Measurements from ENCODE around the gene KATNAL2.
"Not testable (repeated sequence)": the region's sequence is repeated elsewhere in the genome, so short reads cannot be mapped to it uniquely, and the experiment has no call there.

KATNAL2 gene

DNA sequence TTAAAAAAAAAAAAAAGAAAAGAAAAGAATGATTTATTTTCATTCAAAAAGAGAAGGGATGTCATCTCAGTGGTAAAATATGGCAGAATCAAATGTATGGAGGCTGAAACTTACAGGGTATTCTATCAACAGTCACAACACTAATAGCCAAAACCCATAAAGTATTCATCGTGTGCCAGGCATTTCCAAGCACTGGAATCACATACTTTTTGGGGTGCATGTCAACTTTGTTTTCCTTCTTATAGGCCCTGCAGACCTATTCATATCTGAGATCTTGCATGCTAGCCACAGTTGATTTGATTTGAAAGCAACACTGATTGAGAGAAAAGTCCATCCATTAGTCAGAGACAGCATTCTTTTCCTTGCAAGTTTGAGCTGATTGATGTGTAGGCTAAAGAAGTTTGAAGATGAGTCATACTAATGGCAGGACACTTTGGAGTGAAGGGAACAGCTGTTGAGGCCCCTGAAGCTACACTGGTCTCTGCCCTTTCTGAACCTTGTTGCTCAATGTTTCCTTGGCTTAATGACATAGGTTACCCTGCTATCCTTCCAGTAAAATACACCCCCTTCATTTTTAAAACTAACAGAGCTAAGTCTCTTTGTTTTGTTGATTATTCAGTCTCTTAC lies 22.0 kb downstream of the KATNAL2 start:
- peak in 1 of 2 experiments; percentile 11 for DNase-seq

DNA sequence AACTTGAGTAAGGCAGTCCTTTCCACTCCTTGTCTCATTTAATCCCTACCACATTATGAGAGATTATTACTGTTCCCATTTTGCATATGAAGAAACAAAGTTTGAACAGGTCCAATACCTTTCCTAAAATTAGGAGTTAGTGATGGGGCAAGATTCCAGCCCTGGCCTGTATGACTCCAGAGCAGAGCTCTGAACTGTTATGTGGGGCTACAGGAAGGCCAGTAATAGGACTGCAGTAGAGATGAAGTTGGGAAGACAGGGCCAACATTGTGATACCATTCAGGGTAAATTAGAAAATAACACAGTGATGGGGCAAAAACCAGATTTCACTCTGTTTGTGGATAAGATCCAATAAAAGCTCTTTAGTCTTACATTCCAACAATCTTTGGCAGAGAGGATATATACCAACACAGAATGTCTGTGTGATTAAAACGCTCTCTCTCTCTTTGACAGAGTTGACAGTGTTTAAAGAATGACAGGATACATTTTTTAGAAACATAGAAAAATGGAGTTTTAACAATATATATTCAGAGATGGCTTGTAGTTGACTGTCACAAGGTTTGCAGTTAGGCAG lies 22.7 kb downstream of the KATNAL2 start:
- no peak for DNase-seq

- DNase-seq, result no peak
Observed at GRCh38 chr18:46942646-46943045, 25.2 kb downstream of the KATNAL2 start.

GRCh38 chr18:46946656-46947282 lies 29.4 kb downstream of the KATNAL2 start:
- DNase-seq, result peak; percentile 81 to 88

DNA sequence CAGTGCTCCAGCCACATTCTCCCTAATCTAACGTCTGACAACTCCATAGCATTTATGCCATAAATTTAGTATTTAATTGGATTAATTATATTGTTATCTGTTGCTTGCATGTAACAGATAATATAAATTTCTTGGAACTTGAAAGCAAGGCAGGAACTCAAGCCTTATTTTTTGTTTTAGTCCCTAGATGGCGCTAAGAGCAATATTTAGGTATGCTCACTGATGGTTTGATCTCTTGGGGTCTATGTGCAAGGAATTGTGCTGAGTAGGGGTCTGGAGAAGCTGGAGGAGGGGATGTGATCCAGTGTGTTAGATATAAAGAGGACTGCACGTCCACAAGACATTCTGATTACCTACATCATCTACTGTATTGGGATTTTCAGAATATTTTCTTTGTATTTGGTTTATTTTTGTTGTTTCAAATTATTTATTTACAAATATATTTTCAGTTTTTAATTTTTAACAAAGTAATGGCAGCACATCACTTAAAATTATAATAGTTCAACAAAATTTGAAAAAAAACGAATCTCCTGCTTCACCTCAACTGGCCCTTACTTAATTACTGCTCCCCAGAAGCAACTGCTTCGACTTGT lies 32.8 kb downstream of the KATNAL2 start:
- peak in 1 of 2 experiments; percentile 38 for DNase-seq

DNA sequence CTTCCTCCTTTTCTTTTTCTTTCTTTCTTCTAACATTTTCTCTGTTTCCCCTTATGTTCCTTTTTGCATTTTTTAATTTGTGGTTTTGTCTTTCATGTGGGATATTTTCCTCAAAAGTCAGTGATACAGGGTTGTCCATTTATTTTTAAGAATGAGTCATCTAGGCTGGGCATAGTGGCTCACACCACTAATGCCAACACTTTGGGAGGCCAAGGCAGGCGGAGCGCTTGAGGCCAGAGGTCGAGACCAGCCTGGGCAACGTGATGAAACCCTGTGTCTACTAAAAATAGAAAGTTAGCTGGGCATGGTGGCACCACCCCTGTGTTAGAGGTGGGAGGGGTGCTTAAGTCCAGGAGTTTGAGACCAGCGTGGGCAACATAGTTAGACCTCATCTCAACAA lies 35.8 kb downstream of the KATNAL2 start:
- DNase-seq, result no peak

DNA sequence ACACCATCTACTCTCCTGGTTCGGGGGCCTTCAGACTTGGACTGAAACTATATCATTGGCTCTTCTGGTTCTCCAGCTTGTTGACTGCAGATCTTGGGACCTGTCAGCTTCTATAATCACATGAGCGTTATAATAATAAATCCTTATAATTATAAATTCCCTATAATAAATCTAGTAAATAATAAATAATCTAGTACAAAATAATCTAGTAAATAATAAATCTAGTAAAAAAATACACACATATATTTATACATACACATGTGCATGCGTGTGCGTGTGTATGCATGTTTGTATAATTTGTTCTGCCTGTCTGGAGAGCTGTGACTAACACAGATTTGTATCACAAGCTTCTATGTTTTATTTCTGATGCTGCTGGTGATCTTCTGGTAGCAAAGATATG lies 40.8 kb downstream of the KATNAL2 start:
- DNase-seq, result no peak

- DNase-seq, result not testable (repeated sequence)
Observed at GRCh38 chr18:46963656-46964578, 46.5 kb downstream of the KATNAL2 start.

DNA sequence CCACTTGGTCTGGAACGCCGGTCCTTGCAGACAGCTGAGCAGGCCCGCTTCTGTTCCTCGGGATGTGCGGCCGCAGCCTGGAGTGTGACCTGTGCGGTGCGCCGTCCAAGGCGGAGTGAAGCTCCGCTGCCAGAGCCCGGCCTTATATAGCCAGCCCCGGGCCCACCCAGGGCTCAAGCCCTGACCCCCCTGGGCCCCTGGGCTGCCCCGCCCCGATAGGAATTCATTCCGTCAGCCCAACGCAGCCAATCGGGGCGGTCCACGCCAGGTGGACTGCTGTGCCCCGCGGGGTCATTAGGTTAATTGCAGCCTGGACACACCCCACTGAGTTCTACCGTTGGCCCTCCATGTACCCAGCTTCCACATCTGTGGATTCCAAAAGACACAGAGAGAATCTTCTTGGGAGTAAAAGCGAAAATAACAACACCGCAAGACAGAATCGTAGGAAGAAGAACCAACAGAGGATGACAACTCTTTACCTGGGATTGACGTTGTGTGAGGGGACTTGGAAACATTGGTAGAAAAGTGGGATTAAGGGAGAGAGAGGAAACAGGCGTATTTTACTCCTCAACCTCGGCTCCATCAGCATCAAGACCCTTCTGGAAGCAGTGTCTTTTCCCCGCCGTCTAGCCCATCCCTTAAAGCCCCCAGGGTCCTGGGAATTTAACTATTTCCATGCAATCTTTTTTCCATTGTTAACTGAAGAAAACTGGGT lies 47.3 kb downstream of the KATNAL2 start:
- not testable (repeated sequence) for DNase-seq

DNA sequence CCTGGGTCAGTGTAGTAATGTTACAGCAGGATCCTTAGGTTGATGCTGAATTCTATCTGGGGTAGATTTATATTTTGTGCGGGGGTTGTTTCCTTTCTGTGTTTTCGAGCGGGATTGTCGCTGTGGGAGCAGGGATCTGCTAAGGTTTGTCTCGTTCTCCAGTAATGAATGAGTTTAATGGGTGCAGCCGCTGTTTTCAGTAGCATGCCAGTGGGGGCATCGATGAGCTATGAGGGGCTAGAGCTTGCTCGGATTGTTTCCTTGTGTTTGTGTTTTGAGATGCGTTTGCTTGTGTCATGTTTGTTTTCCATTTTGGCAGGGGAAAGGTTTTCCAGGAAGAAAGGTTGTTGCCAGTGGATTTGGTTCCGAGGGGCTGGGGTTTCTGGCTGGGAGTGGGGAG lies 48.9 kb downstream of the KATNAL2 start:
- DNase-seq, result not testable (repeated sequence)

GRCh38 chr18:46969551-46969950 lies 52.1 kb downstream of the KATNAL2 start:
- not testable (repeated sequence) for DNase-seq

- not testable (repeated sequence) for DNase-seq
Observed at GRCh38 chr18:47019870-47020269, 102.5 kb downstream of the KATNAL2 start.

DNA sequence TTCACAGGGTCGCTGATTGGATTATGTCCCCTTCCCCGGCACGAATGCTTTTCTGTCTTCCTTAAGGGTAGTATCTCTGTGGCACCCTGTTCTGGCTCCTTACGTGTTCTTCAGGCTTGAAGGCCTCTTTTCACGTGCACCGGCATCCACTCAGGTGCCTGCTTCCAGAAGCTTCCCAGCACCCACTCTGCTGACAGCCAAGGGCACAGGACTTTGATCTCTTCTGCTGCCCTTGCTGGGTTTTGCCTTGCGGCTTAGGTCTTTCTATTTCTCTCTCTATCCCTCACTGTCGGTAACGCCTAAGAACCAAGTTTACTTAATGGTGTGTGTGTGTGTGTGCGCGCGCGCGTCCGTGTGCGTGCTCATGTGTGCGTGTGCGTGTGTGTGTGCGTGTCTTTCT lies 103.4 kb downstream of the KATNAL2 start:
- not testable (repeated sequence) for DNase-seq

DNA sequence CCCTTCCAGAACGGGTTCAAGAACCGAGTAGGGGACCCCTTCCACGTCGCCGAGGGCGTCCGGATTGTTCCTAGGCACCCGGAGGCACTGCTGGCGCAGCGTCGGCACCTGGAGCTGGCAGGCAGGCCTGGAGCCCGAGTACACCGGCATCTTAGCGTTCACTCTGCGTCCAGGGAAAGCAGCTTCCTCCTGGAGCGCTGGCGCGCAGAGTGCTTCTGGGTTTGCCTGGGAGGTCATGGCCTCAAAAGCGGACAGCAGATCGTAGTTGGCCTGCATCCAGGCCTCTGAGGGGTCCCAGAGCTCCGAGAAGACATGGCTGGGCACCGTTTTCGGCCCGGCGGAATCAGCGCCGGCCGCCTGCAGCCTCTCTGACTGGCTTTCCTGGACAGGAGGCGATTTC lies 105.4 kb downstream of the KATNAL2 start:
- DNase-seq, result not testable (repeated sequence)

GRCh38 chr18:47023769-47024465 lies 106.5 kb downstream of the KATNAL2 start:
- not testable (repeated sequence) for DNase-seq

DNA sequence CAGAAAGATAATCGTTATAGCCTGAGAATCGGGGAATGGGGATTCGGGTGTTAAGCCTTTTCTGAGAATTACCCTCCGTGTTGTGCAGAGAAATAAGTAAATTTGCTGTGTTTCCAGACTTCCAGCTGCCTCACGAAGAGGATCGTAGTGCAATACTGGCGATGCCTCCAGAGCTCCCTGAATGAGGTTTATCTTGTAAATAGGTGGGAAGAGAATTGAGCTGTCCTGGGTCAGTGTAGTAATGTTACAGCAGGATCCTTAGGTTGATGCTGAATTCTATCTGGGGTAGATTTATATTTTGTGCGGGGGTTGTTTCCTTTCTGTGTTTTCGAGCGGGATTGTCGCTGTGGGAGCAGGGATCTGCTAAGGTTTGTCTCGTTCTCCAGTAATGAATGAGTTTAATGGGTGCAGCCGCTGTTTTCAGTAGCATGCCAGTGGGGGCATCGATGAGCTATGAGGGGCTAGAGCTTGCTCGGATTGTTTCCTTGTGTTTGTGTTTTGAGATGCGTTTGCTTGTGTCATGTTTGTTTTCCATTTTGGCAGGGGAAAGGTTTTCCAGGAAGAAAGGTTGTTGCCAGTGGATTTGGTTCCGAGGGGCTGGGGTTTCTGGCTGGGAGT lies 108.3 kb downstream of the KATNAL2 start:
- DNase-seq, result not testable (repeated sequence)

DNA sequence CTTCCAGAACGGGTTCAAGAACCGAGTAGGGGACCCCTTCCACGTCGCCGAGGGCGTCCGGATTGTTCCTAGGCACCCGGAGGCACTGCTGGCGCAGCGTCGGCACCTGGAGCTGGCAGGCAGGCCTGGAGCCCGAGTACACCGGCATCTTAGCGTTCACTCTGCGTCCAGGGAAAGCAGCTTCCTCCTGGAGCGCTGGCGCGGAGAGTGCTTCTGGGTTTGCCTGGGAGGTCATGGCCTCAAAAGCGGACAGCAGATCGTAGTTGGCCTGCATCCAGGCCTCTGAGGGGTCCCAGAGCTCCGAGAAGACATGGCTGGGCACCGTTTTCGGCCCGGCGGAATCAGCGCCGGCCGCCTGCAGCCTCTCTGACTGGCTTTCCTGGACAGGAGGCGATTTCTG lies 111.3 kb downstream of the KATNAL2 start:
- DNase-seq, result not testable (repeated sequence)

- DNase-seq, result not testable (repeated sequence)
Observed at GRCh38 chr18:47029684-47030353, 112.4 kb downstream of the KATNAL2 start.

DNA sequence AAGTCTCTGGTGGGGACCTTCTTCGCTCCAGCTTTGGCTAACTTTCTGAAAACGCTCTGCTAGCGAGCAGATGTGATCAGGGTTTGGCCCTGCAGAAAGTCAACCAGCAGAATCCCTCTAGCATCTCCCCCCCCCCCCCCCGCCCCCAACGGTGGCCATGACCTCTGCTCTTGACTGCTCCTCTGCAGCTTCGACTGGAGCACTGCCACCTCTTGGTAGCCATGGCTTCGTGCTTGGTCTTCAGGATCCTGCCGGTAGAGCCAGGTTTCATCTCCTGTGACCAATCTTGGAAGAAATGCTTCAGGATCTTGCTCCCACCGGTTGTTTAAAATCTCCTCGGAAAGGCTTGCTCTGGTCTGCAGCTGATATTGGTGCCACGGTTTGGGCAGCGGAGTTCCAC lies 113.5 kb downstream of the KATNAL2 start:
- not testable (repeated sequence) for DNase-seq

DNA sequence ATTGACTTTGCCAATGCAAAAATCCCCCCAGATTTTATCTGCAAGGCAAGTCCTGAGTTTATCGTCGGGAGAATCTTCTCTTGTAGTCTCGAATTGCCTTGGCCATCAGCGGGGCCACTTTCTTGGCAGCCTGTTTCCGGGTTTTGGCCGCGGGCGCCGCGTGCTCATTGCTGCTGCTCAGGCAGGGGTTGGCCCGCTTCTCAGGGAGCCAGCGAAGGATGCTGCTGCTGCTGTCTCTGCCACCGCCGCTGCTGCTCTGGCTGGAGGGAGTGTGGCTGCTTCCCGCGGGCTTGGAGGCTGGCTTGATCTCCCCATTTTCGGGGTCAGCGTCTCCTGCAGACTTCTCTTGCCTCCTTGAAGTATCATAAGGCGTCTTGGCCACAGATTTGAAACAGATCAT lies 115.5 kb downstream of the KATNAL2 start:
- DNase-seq, result no peak

All from NCI-H524 (cell line).